HCT116 (cell line): ENCODE data around the gene SMPDL3A. TPM values are rescaled to one million over a fixed set of nuclear protein-coding genes. Genes with fewer than 3 reads are reported as not detected.

Experiments used
- ATAC-seq: fragments of 200-7000 bp; cut with Tn5 transposase; 2 replicates; pipeline ENCODE4 v1.9.1; 2020; ENCODE audit warnings: mild to moderate bottlenecking, moderate library complexity
- BruUV-seq: library from RNA; stranded (reverse); fragments of 400-500 nt; replicated peaks from 2 replicates; lab custom pipeline; 2021; lab: Mats Ljungman, UMichigan
- CTCF ChIA-PET: fragments of 300-600 bp; sonication (Branson Sonifier 250); formaldehyde crosslinking; loops from one replicate; lab custom pipeline; 2021; ENCODE audit warnings: antibody characterized with exemption; lab: Charles Lee
- POLR2A ChIA-PET: fragments of 300-600, 350-600 bp; sonication (Branson Sonifier 250); formaldehyde crosslinking; loops from one replicate; lab custom pipeline; 2021; ENCODE audit warnings: antibody characterized with exemption; lab: Charles Lee
- RAD21 ChIA-PET, 2 experiments: fragments of 300-600 bp; sonication (Branson Sonifier 250); formaldehyde crosslinking; loops; one replicate each; lab custom pipeline; 2023; ENCODE audit warnings: low total read pairs in 2 of 2; ENCODE audit not compliant: uncharacterized antibody in 2 of 2, unreplicated experiment in 2 of 2, low non-redundant PET in 1 of 2; lab: Charles Lee
- DNase-seq: peaks from one replicate; pipeline ENCODE4 v3.0.0-alpha.2; 2010; ENCODE audit warnings: low read depth, low spot score
- H2AFZ ChIP-seq: fragments of 200-600 bp; shearing (Covaris generic), sonication (generic); 2 replicates; pipeline ENCODE4 v1.6.1; 2017; ENCODE audit warnings: low read depth, mixed run types, mixed read lengths, antibody characterized with exemption, low read length; ENCODE audit not compliant: poor library complexity, severe bottlenecking
- H3K27ac ChIP-seq: 2 replicates; pipeline ENCODE4 v1.5.1; 2012; ENCODE audit warnings: low read depth, low read length
- H3K27me3 ChIP-seq: fragments of 200-600 bp; sonication (generic); 2 replicates; pipeline ENCODE4 v1.6.1; 2016; ENCODE audit warnings: mixed run types, low read length, mixed read lengths; ENCODE audit not compliant: insufficient read depth
- H3K36me3 ChIP-seq, 2 experiments: fragments of 200-500 bp in 1 of 2; fragments of 200-600 bp in 1 of 2; sonication (Bioruptor generic) in 1 of 2; sonication (generic) in 1 of 2; 2 replicates each; pipeline versions ENCODE4 v1.5.1 to v1.6.1; 2014 to 2016; ENCODE audit warnings: low read length in 2 of 2, inconsistent platforms in 1 of 2, mixed read lengths in 1 of 2, mixed run types in 1 of 2; ENCODE audit not compliant: insufficient read depth in 2 of 2, control insufficient read depth in 1 of 2
- H3K4me1 ChIP-seq, 2 experiments: fragments of 200-600 bp in 1 of 2; sonication (generic) in 1 of 2; 2 replicates each; pipeline versions ENCODE4 v1.5.1 to v1.6.1; 2012 to 2017; ENCODE audit warnings: low read length in 2 of 2, inconsistent platforms in 1 of 2, mild to moderate bottlenecking in 1 of 2, mixed read lengths in 1 of 2, mixed run types in 1 of 2, moderate library complexity in 1 of 2; ENCODE audit not compliant: insufficient read depth in 2 of 2, control insufficient read depth in 1 of 2
- H3K4me2 ChIP-seq: fragments of 200-600 bp; sonication (generic); 2 replicates; pipeline ENCODE4 v1.6.1; 2017; ENCODE audit warnings: mixed run types, low read length, mixed read lengths
- H3K4me3 ChIP-seq, 2 experiments: fragments of 200-600 bp in 1 of 2; sonication (generic) in 1 of 2; replicated peaks in 1 of 2; 2 replicates each; pipeline ENCODE4 v1.5.1; 2011 to 2016; ENCODE audit warnings: low read length in 2 of 2, control low read depth in 1 of 2, low read depth in 1 of 2, mild to moderate bottlenecking in 1 of 2, mixed read lengths in 1 of 2, mixed run types in 1 of 2
- H3K79me2 ChIP-seq: fragments of 200-600 bp; sonication (generic); 2 replicates; pipeline ENCODE4 v1.6.1; 2017; ENCODE audit warnings: mild to moderate bottlenecking, mixed run types, low read length, moderate library complexity, mixed read lengths; ENCODE audit not compliant: insufficient read depth
- H3K9ac ChIP-seq: fragments of 200-600 bp; sonication (generic); 2 replicates; pipeline ENCODE4 v1.6.1; 2016; ENCODE audit warnings: low read length, mixed read lengths
- H3K9me2 ChIP-seq: fragments of 200-600 bp; sonication (generic), shearing (Covaris generic); 2 replicates; pipeline ENCODE4 v1.6.1; 2017; ENCODE audit warnings: mixed run types, mild to moderate bottlenecking, moderate library complexity; ENCODE audit not compliant: insufficient read depth
- H3K9me3 ChIP-seq, 2 experiments: fragments of 200-500 bp in 1 of 2; fragments of 200-600 bp in 1 of 2; sonication (Bioruptor generic) in 1 of 2; sonication (generic) in 1 of 2; 2 replicates each; pipeline ENCODE4 v1.6.1; 2014 to 2017; ENCODE audit warnings: low read length in 2 of 2, mixed read lengths in 2 of 2, inconsistent platforms in 1 of 2, low read depth in 1 of 2, mild to moderate bottlenecking in 1 of 2, mixed run types in 1 of 2, moderate library complexity in 1 of 2; ENCODE audit not compliant: control insufficient read depth in 1 of 2, insufficient read depth in 1 of 2
- H4K20me1 ChIP-seq: fragments of 200-600 bp; sonication (generic), shearing (Covaris generic); 2 replicates; pipeline ENCODE4 v1.6.1; 2017; ENCODE audit warnings: mixed run types, mild to moderate bottlenecking, moderate library complexity; ENCODE audit not compliant: insufficient read depth
- ATF3 ChIP-seq: IDR thresholded peaks from 2 replicates; pipeline ENCODE4 v1.6.1; 2012
- CEBPB ChIP-seq: IDR thresholded peaks from 2 replicates; pipeline ENCODE4 v1.6.1; 2012; ENCODE audit warnings: low read depth
- EGR1 ChIP-seq: IDR thresholded peaks from 2 replicates; pipeline ENCODE4 v1.6.1; 2012; ENCODE audit warnings: low read depth
- ELF1 ChIP-seq: IDR thresholded peaks from 2 replicates; pipeline ENCODE4 v1.6.1; 2012; ENCODE audit warnings: low read depth, borderline replicate concordance
- EZH2 ChIP-seq: fragments of 200-600 bp; sonication (generic); IDR thresholded peaks from 2 replicates; pipeline ENCODE4 v1.6.1; 2017; ENCODE audit warnings: antibody characterized with exemption, mixed run types
- EZH2phosphoT487 ChIP-seq: fragments of 200-600 bp; IDR thresholded peaks from 2 replicates; pipeline ENCODE4 v1.6.1; 2018; ENCODE audit warnings: antibody characterized with exemption, borderline replicate concordance
- JUND ChIP-seq: IDR thresholded peaks from 2 replicates; pipeline ENCODE4 v1.6.1; 2012
- POLR2AphosphoS5 ChIP-seq: IDR thresholded peaks from 2 replicates; pipeline ENCODE4 v1.6.1; 2011; ENCODE audit warnings: mild to moderate bottlenecking, low read depth, low read length, moderate library complexity
- SP1 ChIP-seq: IDR thresholded peaks from 2 replicates; pipeline ENCODE4 v1.6.1; 2012; ENCODE audit warnings: low read depth
- SRF ChIP-seq: IDR thresholded peaks from 2 replicates; pipeline ENCODE4 v1.6.1; 2012; ENCODE audit warnings: low read depth
- TCF7L2 ChIP-seq: IDR thresholded peaks from 2 replicates; pipeline ENCODE4 v1.7.0; 2011; ENCODE audit warnings: borderline replicate concordance, inconsistent platforms; ENCODE audit not compliant: insufficient read depth, insufficient read length; ENCODE audit errors: extremely low read depth
- ZFX ChIP-seq: fragments of 450-650 bp; IDR thresholded peaks from 2 replicates; pipeline ENCODE4 v1.6.1; 2017
- intact Hi-C: fragments of 100-400 bp; cut with micrococcal nuclease; formaldehyde crosslinking; loops from 2 replicates; pipeline ENCODE4 v1.10.0; 2022
- total RNA-seq: library from RNA; stranded (reverse); gene quantifications from one replicate; pipeline ENCODE4 v1.2.1, GENCODE V29; 2021; ENCODE audit not compliant: unreplicated experiment
- TF ChIP-seq, protein P1 (sequence below): IDR thresholded peaks from 2 replicates; pipeline ENCODE4 v1.6.1; 2011; ENCODE audit warnings: mild to moderate bottlenecking, low read length, moderate library complexity; ENCODE audit not compliant: insufficient replicate concordance; ENCODE audit errors: extremely low read depth
- TF ChIP-seq, protein P2 (sequence below), 3 experiments: fragments of 200-600 bp in 1 of 3; sonication (generic) in 1 of 3; IDR thresholded peaks in 2 of 3; conservative IDR thresholded peaks in 1 of 3; 2 replicates each; pipeline ENCODE4 v1.5.1; 2012 to 2017; ENCODE audit warnings: low read depth in 2 of 3, low read length in 2 of 3, antibody characterized with exemption in 1 of 3, borderline replicate concordance in 1 of 3, control low read depth in 1 of 3, mild to moderate bottlenecking in 1 of 3, mixed read lengths in 1 of 3, mixed run types in 1 of 3, moderate library complexity in 1 of 3; ENCODE audit not compliant: insufficient read depth in 1 of 3

Gene SMPDL3A
- total RNA-seq, 1 experiment from 2014 or later = 2.4 TPM

GRCh38 chr6:122749451-122750050, 39.5 kb upstream of the SMPDL3A start:
- DNase-seq = no peak
- Histone ChIP-seq H2AFZ (no peak overlapping the region), H3K4me3 (no peak overlapping the region), H4K20me1 (no peaks in the 10 kb centered on the region), H3K9me3 (no peaks in the 10 kb centered on the region), H3K36me3 (no peaks in the 10 kb centered on the region), H3K79me2 (no peaks in the 10 kb centered on the region), H3K4me2 (no peak overlapping the region), H3K27ac (no peak overlapping the region), H3K9me2 (no peaks in the 10 kb centered on the region), H3K9ac (no peak overlapping the region), H3K4me1 (no peaks in the 10 kb centered on the region), H3K27me3 (no peaks in the 10 kb centered on the region)
- TF ChIP-seq POLR2AphosphoS5 (no peak), EZH2 (no peak), JUND (no peak), TCF7L2 (no peak), ATF3 (no peak), CEBPB (no peak), EZH2phosphoT487 (no peak), ELF1 (no peak), SP1 (no peak), EGR1 (no peak), ZFX (no peak), SRF (no peak)
- TF ChIP-seq, protein P1, sequence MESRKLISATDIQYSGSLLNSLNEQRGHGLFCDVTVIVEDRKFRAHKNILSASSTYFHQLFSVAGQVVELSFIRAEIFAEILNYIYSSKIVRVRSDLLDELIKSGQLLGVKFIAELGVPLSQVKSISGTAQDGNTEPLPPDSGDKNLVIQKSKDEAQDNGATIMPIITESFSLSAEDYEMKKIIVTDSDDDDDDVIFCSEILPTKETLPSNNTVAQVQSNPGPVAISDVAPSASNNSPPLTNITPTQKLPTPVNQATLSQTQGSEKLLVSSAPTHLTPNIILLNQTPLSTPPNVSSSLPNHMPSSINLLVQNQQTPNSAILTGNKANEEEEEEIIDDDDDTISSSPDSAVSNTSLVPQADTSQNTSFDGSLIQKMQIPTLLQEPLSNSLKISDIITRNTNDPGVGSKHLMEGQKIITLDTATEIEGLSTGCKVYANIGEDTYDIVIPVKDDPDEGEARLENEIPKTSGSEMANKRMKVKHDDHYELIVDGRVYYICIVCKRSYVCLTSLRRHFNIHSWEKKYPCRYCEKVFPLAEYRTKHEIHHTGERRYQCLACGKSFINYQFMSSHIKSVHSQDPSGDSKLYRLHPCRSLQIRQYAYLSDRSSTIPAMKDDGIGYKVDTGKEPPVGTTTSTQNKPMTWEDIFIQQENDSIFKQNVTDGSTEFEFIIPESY = no peak
- TF ChIP-seq, protein P2, sequence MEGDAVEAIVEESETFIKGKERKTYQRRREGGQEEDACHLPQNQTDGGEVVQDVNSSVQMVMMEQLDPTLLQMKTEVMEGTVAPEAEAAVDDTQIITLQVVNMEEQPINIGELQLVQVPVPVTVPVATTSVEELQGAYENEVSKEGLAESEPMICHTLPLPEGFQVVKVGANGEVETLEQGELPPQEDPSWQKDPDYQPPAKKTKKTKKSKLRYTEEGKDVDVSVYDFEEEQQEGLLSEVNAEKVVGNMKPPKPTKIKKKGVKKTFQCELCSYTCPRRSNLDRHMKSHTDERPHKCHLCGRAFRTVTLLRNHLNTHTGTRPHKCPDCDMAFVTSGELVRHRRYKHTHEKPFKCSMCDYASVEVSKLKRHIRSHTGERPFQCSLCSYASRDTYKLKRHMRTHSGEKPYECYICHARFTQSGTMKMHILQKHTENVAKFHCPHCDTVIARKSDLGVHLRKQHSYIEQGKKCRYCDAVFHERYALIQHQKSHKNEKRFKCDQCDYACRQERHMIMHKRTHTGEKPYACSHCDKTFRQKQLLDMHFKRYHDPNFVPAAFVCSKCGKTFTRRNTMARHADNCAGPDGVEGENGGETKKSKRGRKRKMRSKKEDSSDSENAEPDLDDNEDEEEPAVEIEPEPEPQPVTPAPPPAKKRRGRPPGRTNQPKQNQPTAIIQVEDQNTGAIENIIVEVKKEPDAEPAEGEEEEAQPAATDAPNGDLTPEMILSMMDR (IDR thresholded peaks at IDR 0.05 in 2 of 3, conservative IDR thresholded peaks at IDR 0.05 in 1 of 3; ENCODE audit: borderline replicate concordance in 1 of 3, insufficient read depth in 1 of 3, low read depth in 2 of 3, low read length in 2 of 3) = no peak
- CTCF ChIA-PET = interaction anchor here (1.0 kb wide), 1 partner anchor 21 kb away, joined by 3 read pairs; no protein-coding TSS in a partner anchor
- intact Hi-C loops = no loop called here
- no TSS peak for BruUV-seq
- POLR2A ChIA-PET = no interaction called here
- RAD21 ChIA-PET = no interaction called here
- ATAC-seq = no peak
